Esophagus squamous epithelium (tissue), 5 donors: Measurements from ENCODE around the gene BPIFA2. TPM values are rescaled to one million over a fixed set of nuclear protein-coding genes. Genes with fewer than 3 reads are reported as not detected.
A peak's percentile ranks its signal among the peaks of the same experiment; 100 is the strongest.

Source experiments
- DNase-seq: peaks from one replicate; lab custom pipeline; 2025; lab: John Stamatoyannopoulos, UW
- H3K27ac ChIP-seq, 4 donors: fragments of 200-600 bp; sonication (generic); one replicate each; pipeline ENCODE4 v1.5.1; 2016 to 2019; ENCODE audit warnings: mild to moderate bottlenecking in 1 of 4
- H3K27me3 ChIP-seq, 4 donors: fragments of 200-600 bp; sonication (generic); 1 replicate in 3 of 4; 2 replicates in 1 of 4; pipeline versions ENCODE4 v1.5.1 to v1.6.0; 2017 to 2021; ENCODE audit warnings: antibody characterized with exemption in 1 of 4
- H3K36me3 ChIP-seq, 3 donors: fragments of 200-600 bp; sonication (generic); one replicate each; pipeline ENCODE4 v1.5.1; 2016 to 2019
- H3K4me1 ChIP-seq, 3 donors: fragments of 200-600 bp; sonication (generic); one replicate each; pipeline ENCODE4 v1.5.1; 2017 to 2019
- H3K4me3 ChIP-seq, 4 donors: fragments of 200-600 bp; sonication (generic); 1 replicate in 3 of 4; 2 replicates in 1 of 4; pipeline ENCODE4 v1.5.1; 2016 to 2019; ENCODE audit warnings: mild to moderate bottlenecking in 2 of 4, moderate library complexity in 1 of 4
- H3K9me3 ChIP-seq, 3 donors: fragments of 200-600 bp; sonication (generic); one replicate each; pipeline ENCODE4 v1.5.1; 2016 to 2019
- POLR2A ChIP-seq, 4 donors: fragments of 450-650 bp; IDR thresholded peaks; one replicate each; pipeline ENCODE4 v1.6.1; 2017; ENCODE audit warnings: antibody characterized with exemption in 4 of 4, mild to moderate bottlenecking in 4 of 4, moderate library complexity in 3 of 4
- WGBS, 2 donors: methylation state at CpG; one replicate each; pipeline ENCODE4 v1.1.5; 2018; 5-methylcytosine and 5-hydroxymethylcytosine counted together
- intact Hi-C: fragments of 100-400 bp; cut with DNase I; formaldehyde crosslinking; loops from one replicate; pipeline ENCODE4 v1.15.0; 2022
- total RNA-seq, 4 donors: library from RNA; depleted of rRNA; stranded (reverse); fragments of >200 nt; gene quantifications; one replicate each; pipeline ENCODE4 v1.1.0, GENCODE V29; 2016
- TF ChIP-seq, protein P1 (sequence below), 6 experiments: fragments of 450-650 bp in 4 of 6; fragments of 200-600 bp in 2 of 6; sonication (generic) in 2 of 6; IDR thresholded peaks; one replicate each; pipeline ENCODE4 v1.5.1; 2016 to 2019; ENCODE audit warnings: antibody characterized with exemption in 6 of 6, mild to moderate bottlenecking in 4 of 6, moderate library complexity in 4 of 6
- donor health status: DM: yes; HTN: yes; CAD: no.

Gene BPIFA2
- total RNA-seq, 4 donors from 2014 or later = not detected

DNA sequence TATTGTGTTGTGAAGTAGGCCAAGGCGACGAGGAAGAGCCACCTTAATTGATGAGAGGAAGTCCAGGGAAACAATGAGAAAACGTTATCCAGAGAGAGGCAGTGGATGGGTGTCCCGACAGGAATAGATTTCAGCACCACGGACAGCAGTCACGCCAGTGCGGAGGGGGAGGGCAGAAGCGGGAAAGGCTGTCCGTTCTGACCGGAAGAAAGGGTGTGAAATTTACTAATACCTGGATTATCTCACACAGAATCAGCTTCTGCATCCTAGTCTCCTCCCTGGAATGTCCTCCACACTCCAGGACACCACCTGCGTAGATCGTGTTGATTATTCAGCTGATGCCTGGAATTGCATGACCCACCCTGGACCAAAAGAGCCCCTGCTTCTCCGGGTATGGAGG, 41.8 kb downstream of the BPIFA2 start:
- 2 to 8% methylated on average over 12 to 13 of the region's 13 CpGs for WGBS, 2 donors
- Histone ChIP-seq H3K9me3 (no peaks in the 10 kb centered on the region), H3K4me1 (no peaks in the 10 kb centered on the region), H3K27ac (no peak overlapping the region), H3K27me3 (peaks cover 0 to 79% (median 0%) of the 10 kb centered on the region in 4 donors), H3K4me3 (no peak overlapping the region), H3K36me3 (no peaks in the 10 kb centered on the region)
- no peak for DNase-seq
- intact Hi-C loops = no loop called here
- TF ChIP-seq, protein P1, sequence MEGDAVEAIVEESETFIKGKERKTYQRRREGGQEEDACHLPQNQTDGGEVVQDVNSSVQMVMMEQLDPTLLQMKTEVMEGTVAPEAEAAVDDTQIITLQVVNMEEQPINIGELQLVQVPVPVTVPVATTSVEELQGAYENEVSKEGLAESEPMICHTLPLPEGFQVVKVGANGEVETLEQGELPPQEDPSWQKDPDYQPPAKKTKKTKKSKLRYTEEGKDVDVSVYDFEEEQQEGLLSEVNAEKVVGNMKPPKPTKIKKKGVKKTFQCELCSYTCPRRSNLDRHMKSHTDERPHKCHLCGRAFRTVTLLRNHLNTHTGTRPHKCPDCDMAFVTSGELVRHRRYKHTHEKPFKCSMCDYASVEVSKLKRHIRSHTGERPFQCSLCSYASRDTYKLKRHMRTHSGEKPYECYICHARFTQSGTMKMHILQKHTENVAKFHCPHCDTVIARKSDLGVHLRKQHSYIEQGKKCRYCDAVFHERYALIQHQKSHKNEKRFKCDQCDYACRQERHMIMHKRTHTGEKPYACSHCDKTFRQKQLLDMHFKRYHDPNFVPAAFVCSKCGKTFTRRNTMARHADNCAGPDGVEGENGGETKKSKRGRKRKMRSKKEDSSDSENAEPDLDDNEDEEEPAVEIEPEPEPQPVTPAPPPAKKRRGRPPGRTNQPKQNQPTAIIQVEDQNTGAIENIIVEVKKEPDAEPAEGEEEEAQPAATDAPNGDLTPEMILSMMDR (IDR thresholded peaks at IDR 0.05) = peak in 1 of 6 experiments; percentile 17
- no peak for TF ChIP-seq POLR2A (IDR thresholded peaks at IDR 0.05)

DNA sequence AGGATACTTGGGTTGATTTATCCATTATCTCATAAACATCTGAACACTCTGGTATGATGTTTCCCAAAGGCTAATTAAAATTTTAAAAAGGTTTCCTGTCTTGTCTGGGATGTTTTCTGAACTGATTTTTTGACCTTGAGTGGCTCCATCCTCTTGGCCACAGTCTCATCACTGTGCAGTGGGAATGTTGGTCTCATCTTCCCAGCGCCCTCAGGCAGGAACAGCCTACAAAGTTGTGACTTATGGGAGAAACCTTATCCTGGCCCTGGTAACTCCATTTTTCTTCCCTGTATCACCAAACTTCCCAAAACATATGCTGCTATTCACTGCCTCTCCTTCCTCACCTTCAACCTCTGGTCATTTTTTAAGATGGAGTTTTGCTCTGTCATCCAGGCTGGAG, 42.4 kb downstream of the BPIFA2 start:
- no peak for TF ChIP-seq POLR2A (IDR thresholded peaks at IDR 0.05)
- TF ChIP-seq, protein P1 (IDR thresholded peaks at IDR 0.05) = no peak
- no peaks in the 10 kb centered on the region for H3K4me1 ChIP-seq
- 19 to 25% methylated on average over 1 of the region's 1 CpG for WGBS, 2 donors
- DNase-seq = no peak
- no peaks in the 10 kb centered on the region for H3K9me3 ChIP-seq
- no peak overlapping the region for H3K27ac ChIP-seq
- H3K4me3 ChIP-seq = no peak overlapping the region
- no peaks in the 10 kb centered on the region for H3K36me3 ChIP-seq
- intact Hi-C loops = no loop called here
- peaks cover 0 to 80% (median 0%) of the 10 kb centered on the region in 4 donors for H3K27me3 ChIP-seq

DNA sequence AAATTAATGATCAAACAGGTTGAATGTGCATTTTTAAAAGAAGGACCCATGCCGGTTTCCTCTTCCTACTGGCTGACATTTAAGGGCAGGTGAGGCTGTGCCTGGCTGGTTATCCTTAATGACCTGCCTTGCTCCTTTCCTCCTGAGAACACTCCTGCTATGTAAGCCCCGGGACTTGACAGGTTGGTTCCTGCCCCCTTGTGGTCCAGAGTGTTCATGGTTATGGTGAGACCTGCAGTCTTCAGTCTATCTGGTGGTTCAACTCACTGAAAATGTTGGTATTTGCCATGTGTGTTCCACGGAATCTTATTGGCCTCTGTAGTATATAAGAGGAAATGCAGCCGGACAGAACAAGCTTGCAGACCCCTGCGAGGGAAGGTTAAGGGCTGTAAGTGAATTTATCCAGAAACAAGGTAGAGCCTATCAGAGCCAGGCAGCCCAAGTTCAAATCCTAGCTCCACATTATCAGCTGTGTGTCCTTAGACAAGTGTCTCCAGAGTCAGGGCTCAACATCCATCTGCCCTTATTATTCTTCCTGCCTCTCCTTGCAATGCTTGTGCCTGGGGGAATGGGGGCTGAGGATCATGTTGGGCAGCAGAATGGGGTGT, 44.0 kb downstream of the BPIFA2 start:
- intact Hi-C loops = no loop called here
- no peaks in the 10 kb centered on the region for H3K4me1 ChIP-seq
- no peaks in the 10 kb centered on the region for H3K36me3 ChIP-seq
- peaks cover 0 to 78% (median 0%) of the 10 kb centered on the region in 4 donors for H3K27me3 ChIP-seq
- TF ChIP-seq POLR2A (IDR thresholded peaks at IDR 0.05) = no peak
- TF ChIP-seq, protein P1 (IDR thresholded peaks at IDR 0.05) = peak in 5 of 6 experiments; percentile 16 to 61 (median 49)
- WGBS, 2 donors = 15 to 19% methylated on average over 4 to 5 of the region's 5 CpGs
- no peak overlapping the region for H3K4me3 ChIP-seq
- H3K27ac ChIP-seq = no peak overlapping the region
- H3K9me3 ChIP-seq = no peaks in the 10 kb centered on the region
- no peak for DNase-seq

DNA sequence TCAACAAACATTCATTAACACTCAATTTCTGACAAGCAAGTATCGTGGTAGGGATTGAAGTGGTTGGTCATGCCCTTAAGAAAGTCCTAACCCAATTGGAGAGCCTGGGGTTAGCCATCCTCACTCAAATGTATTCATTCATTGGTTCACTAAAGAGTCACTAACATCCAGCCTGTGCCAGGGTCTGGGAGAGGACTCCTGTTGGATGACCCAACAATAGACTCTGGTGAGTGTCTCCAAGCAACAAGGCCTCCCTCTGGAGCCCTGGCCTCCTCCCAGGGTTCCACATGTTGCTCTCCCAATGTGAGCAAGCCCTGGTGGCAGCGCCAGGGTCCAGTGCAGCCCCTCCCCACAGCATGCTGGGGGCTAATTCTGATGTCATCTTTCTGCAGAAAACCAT, 49.1 kb downstream of the BPIFA2 start, which contains the start of gene BPIFA3:
TSS of gene BPIFA3 (plus strand) at position 301 of the 400 bp plus-strand sequence. CDS start 185 bp downstream, outside the sequence.
- Histone ChIP-seq H3K27me3 (peaks cover 0 to 66% (median 0%) of the 10 kb centered on the region in 4 donors), H3K36me3 (no peaks in the 10 kb centered on the region), H3K4me3 (no peak within 1 kb of the TSS), H3K9me3 (no peaks in the 10 kb centered on the region), H3K27ac (no peak within 1 kb of the TSS), H3K4me1 (no peaks in the 10 kb centered on the region)
- intact Hi-C loops = no loop called here
- DNase-seq = no peak
- no peak for TF ChIP-seq POLR2A (IDR thresholded peaks at IDR 0.05)
- TF ChIP-seq, protein P1 (IDR thresholded peaks at IDR 0.05) = no peak
- 63 to 73% methylated on average over 2 of the region's 2 CpGs for WGBS, 2 donors

- no peak overlapping the region for H3K27ac ChIP-seq
- H3K4me1 ChIP-seq = no peaks in the 10 kb centered on the region
- 83 to 95% methylated on average over 3 of the region's 4 CpGs for WGBS, 2 donors
- intact Hi-C loops = no loop called here
- H3K27me3 ChIP-seq = peaks cover 0 to 58% (median 0%) of the 10 kb centered on the region in 4 donors
- H3K4me3 ChIP-seq = no peak overlapping the region
- H3K36me3 ChIP-seq = no peaks in the 10 kb centered on the region
- TF ChIP-seq, protein P1 (IDR thresholded peaks at IDR 0.05) = no peak
- TF ChIP-seq POLR2A (IDR thresholded peaks at IDR 0.05) = no peak
- no peaks in the 10 kb centered on the region for H3K9me3 ChIP-seq
- DNase-seq = no peak
Measured at GRCh38 chr20:33224399-33224798, 56.4 kb downstream of the BPIFA2 start.
